Gastrocnemius medialis (tissue), 4 donors: ENCODE results near the gene EXOSC3.

Source experiments
- CTCF ChIP-seq, 5 experiments: fragments of 450-650 bp in 3 of 5; fragments of 200-600 bp in 2 of 5; sonication (generic) in 2 of 5; IDR thresholded peaks in 4 of 5; conservative IDR thresholded peaks in 1 of 5; 1 replicate in 4 of 5; 2 replicates in 1 of 5; pipeline ENCODE4 v1.5.1; 2016 to 2019; ENCODE audit warnings: antibody characterized with exemption in 5 of 5, mild to moderate bottlenecking in 3 of 5, moderate library complexity in 3 of 5
- POLR2A ChIP-seq, 2 donors: fragments of 450-650 bp; IDR thresholded peaks; one replicate each; pipeline ENCODE4 v1.6.1; 2017; ENCODE audit warnings: antibody characterized with exemption in 2 of 2, mild to moderate bottlenecking in 2 of 2, moderate library complexity in 2 of 2

GRCh38 chr9:37732086-37732741, 52.6 kb downstream of the EXOSC3 start:
- TF ChIP-seq POLR2A (IDR thresholded peaks at IDR 0.05) = no peak
- TF ChIP-seq CTCF (IDR thresholded peaks at IDR 0.05 in 4 of 5, conservative IDR thresholded peaks at IDR 0.05 in 1 of 5) = no peak
